ENCODE results near the gene SGK1. TPM values are rescaled to one million over a fixed set of nuclear protein-coding genes. Genes with fewer than 3 reads are reported as not detected.

Gene SGK1
- total RNA-seq, 1 donor from 2014 or later: 6.3 TPM

DNA sequence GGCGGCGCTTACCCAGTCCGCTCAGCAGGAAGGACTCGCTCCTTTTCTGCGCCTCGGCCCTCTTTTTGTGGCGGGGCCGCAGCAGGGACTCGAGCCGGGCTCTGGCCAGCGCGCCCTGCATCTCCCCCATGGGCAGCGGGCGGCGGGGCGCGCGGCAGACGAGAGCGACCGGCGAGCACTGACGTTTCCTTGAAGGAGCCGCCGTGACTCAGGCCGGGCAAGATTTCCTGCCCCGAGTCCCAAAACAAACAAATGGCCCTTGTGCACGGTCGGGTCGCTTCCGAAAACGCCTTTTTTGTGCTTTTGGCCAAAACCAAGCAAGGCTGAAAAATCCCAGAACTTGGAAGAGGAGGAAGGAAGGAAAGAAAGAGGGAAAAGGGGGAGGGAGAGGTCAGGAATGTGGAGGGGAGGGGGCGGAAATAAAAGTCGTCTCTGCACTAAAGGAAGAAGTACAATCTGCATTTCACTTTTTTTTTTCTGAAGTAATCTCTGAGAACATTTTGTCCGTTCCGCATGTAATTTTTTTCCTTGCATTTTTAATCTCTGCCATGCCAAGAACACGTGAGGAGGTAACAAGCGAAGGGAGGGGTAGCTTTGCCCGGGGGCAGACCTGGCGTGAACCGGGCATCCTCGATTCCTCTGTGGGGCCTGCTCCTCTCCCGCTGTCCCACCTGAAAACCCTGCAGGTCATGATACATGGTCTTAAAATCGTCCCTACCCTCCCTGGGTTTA lies 142.2 kb downstream of the SGK1 start:
- peak overlapping the region; percentile 29 for H3K27ac Mint-ChIP-seq (ENCODE audit: unreplicated experiment)
- TF ChIP-seq, protein P1, sequence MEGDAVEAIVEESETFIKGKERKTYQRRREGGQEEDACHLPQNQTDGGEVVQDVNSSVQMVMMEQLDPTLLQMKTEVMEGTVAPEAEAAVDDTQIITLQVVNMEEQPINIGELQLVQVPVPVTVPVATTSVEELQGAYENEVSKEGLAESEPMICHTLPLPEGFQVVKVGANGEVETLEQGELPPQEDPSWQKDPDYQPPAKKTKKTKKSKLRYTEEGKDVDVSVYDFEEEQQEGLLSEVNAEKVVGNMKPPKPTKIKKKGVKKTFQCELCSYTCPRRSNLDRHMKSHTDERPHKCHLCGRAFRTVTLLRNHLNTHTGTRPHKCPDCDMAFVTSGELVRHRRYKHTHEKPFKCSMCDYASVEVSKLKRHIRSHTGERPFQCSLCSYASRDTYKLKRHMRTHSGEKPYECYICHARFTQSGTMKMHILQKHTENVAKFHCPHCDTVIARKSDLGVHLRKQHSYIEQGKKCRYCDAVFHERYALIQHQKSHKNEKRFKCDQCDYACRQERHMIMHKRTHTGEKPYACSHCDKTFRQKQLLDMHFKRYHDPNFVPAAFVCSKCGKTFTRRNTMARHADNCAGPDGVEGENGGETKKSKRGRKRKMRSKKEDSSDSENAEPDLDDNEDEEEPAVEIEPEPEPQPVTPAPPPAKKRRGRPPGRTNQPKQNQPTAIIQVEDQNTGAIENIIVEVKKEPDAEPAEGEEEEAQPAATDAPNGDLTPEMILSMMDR (IDR thresholded peaks at IDR 0.05; ENCODE audit: partially characterized antibody, unreplicated experiment): no peak
- H3K27me3 Mint-ChIP-seq (ENCODE audit: unreplicated experiment): peaks cover 10% of the 10 kb centered on the region
- peak overlapping the region; percentile 95 for H3K4me3 Mint-ChIP-seq (ENCODE audit: unreplicated experiment)
- peaks cover 7% of the 10 kb centered on the region for H3K4me1 Mint-ChIP-seq (ENCODE audit: low read depth, unreplicated experiment)
- peak; percentile 73 for DNase-seq
- H3K9me3 Mint-ChIP-seq (ENCODE audit: unreplicated experiment): peaks cover 11% of the 10 kb centered on the region
- no peaks in the 10 kb centered on the region for H3K36me3 Mint-ChIP-seq (ENCODE audit: unreplicated experiment)

DNA sequence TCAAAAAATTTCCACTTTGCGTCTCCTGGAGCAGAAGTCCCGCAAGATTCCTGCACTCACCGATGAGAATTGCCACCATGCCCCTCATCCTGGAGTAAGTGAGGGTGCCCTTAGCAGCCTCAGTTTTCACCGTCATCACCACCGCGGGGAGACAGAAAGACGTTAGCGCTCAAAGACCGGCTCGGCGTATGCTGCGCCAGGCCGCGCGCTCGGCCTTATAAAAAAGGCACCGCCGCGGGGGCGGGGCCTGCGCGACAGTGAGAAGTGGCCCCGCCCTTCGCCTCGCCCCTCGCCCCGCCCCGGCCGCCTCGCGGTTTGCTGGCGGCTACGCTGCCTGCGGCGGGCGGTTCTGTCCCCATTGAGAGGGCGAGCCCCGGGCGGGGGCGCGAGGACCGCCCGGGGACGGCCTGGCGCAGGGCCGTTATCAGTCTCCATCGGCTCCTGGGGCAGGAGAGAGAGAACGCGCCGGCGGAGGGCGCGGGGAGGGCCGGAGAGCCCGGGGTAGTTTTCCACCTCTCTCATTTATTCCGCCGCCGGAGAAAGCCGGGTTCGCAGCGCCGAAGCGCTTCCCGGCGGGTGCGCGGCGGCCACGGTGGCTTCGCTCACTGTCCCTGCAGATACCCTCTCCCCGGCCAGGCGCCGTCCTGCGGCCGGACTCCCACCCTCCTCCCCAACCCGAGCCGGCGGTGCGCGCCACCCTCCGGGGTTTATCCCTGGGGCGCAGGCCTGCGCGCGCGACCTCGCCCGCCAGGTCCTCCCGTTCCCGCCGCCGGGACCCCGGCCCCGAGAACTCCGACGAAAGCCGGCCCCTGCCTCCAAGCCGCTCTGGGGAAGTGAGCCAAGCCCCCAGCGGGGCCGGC lies 143.0 kb downstream of the SGK1 start:
- H3K36me3 Mint-ChIP-seq (ENCODE audit: unreplicated experiment): no peaks in the 10 kb centered on the region
- H3K27me3 Mint-ChIP-seq (ENCODE audit: unreplicated experiment): peaks cover 10% of the 10 kb centered on the region
- H3K4me3 Mint-ChIP-seq (ENCODE audit: unreplicated experiment): peak overlapping the region; percentile 99
- TF ChIP-seq, protein P1 (IDR thresholded peaks at IDR 0.05; ENCODE audit: partially characterized antibody, unreplicated experiment): peak; percentile 14
- peaks cover 7% of the 10 kb centered on the region for H3K4me1 Mint-ChIP-seq (ENCODE audit: low read depth, unreplicated experiment)
- peaks cover 11% of the 10 kb centered on the region for H3K9me3 Mint-ChIP-seq (ENCODE audit: unreplicated experiment)
- H3K27ac Mint-ChIP-seq (ENCODE audit: unreplicated experiment): peak overlapping the region; percentile 82
- peak; percentile 95 for DNase-seq

DNA sequence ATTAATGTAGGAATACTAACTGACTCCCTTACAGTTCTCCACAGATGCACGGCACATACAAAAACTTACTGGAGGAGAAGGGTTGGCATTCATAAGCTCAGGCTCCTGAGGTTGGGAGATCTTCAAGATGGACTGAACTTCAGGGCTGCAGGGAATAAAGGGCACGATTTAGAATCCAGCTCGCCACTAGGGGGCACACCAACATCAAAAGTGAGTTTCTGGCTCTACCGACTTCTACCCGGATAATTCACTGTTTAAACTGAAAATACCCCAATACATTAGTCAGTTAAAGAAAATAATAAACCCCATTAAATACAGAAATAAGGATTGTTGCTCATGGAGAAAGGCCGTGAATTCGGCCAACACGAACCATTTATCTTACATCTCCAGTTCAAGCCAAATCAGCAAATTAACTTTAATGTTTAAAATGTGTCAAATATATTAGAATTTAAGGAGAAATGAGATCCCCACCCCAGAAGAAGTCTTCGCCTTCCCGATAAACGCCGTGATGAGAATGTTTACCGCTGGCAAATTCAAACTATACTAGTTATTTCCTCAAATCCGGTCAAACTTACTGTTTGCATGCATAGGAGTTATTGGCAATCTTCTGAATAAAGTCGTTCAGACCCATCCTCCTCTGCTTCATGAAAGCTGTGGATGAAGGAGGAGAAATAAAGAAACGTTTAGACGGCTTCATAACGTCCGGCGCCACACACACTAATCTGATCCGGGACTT lies 143.8 kb downstream of the SGK1 start:
- H3K4me3 Mint-ChIP-seq (ENCODE audit: unreplicated experiment): peak overlapping the region; percentile 99
- peaks cover 10% of the 10 kb centered on the region for H3K27me3 Mint-ChIP-seq (ENCODE audit: unreplicated experiment)
- H3K36me3 Mint-ChIP-seq (ENCODE audit: unreplicated experiment): no peaks in the 10 kb centered on the region
- peaks cover 11% of the 10 kb centered on the region for H3K9me3 Mint-ChIP-seq (ENCODE audit: unreplicated experiment)
- TF ChIP-seq, protein P1 (IDR thresholded peaks at IDR 0.05; ENCODE audit: partially characterized antibody, unreplicated experiment): peak; percentile 92
- peak; percentile 90 for DNase-seq
- peak overlapping the region; percentile 82 for H3K27ac Mint-ChIP-seq (ENCODE audit: unreplicated experiment)
- H3K4me1 Mint-ChIP-seq (ENCODE audit: low read depth, unreplicated experiment): peaks cover 7% of the 10 kb centered on the region

DNA sequence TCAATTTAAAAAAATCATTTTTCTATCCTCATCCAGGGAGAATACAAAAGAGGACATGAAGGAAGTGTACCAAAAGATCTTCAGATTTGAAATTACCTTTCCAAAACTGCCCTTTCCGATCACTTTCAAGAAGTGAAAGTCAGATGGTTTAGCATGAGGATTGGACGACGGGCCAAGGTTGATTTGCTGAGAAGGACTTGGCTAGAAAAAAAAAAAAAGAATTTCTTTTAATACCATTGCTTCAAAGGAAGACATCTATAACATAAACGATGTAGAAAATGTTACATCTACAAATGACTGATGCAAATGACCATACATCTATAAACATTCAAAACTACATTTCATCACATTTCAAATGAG lies 144.6 kb downstream of the SGK1 start:
- H3K36me3 Mint-ChIP-seq (ENCODE audit: unreplicated experiment): no peaks in the 10 kb centered on the region
- H3K27ac Mint-ChIP-seq (ENCODE audit: unreplicated experiment): no peak overlapping the region
- H3K4me3 Mint-ChIP-seq (ENCODE audit: unreplicated experiment): no peak overlapping the region
- peaks cover 10% of the 10 kb centered on the region for H3K27me3 Mint-ChIP-seq (ENCODE audit: unreplicated experiment)
- DNase-seq: no peak
- H3K4me1 Mint-ChIP-seq (ENCODE audit: low read depth, unreplicated experiment): peaks cover 7% of the 10 kb centered on the region
- TF ChIP-seq, protein P1 (IDR thresholded peaks at IDR 0.05; ENCODE audit: partially characterized antibody, unreplicated experiment): no peak
- peaks cover 11% of the 10 kb centered on the region for H3K9me3 Mint-ChIP-seq (ENCODE audit: unreplicated experiment)
